ENCODE data around the gene SHC3. TPM values are rescaled to one million over a fixed set of nuclear protein-coding genes. Genes with fewer than 3 reads are reported as not detected.

The SHC3 gene
- total and polyA plus RNA-seq, 5 experiments from 2014 or later: 0.11 to 0.42 TPM; not detected in 3

GRCh38 chr9:89113851-89114250 lies 64.8 kb downstream of the SHC3 start:
- peaks cover 0 to 21% (median 2%) of the 10 kb centered on the region in 3 donors for H3K36me3 Mint-ChIP-seq
- POLR2A ChIA-PET: no interaction called here
- peaks cover 0 to 19% (median 6%) of the 10 kb centered on the region in 9 donors for H3K9me3 Mint-ChIP-seq
- H3K27me3 Mint-ChIP-seq: peaks cover 21 to 45% (median 23%) of the 10 kb centered on the region in 5 donors
- DNase-seq: no peak
- no peak overlapping the region for H3K4me3 Mint-ChIP-seq
- no peak for ATAC-seq
- peaks cover 0 to 2% (median 0%) of the 10 kb centered on the region in 4 donors for H3K4me1 Mint-ChIP-seq
- H3K27ac Mint-ChIP-seq: no peak overlapping the region

DNA sequence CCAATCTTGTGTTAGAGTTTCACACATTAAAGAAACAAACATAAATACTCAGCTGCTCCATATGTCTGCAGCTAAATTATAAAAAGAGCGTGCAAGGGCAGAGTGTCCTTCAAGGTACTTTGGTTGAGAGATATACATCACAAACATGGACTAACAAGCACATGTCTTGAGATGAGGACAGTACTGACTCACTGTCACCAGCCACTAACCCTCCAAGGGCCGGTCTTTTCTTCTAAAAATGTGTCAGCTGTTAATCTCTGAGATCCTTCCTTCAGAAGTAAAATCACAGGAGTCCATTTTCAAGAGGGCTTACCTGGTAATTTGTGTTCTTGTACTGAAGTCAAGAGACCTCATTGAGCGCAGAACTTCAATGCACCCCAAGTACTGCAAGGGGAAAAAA lies 66.4 kb downstream of the SHC3 start:
- Mint-ChIP-seq H3K4me3 (no peak overlapping the region), H3K27ac (no peak overlapping the region), H3K27me3 (peaks cover 19 to 35% (median 20%) of the 10 kb centered on the region in 5 donors), H3K9me3 (peaks cover 0 to 10% (median 4%) of the 10 kb centered on the region in 9 donors), H3K36me3 (peaks cover 0 to 18% (median 2%) of the 10 kb centered on the region in 3 donors), H3K4me1 (peaks cover 0 to 2% (median 0%) of the 10 kb centered on the region in 4 donors)
- POLR2A ChIA-PET: no interaction called here
- no peak for ATAC-seq
- no peak for DNase-seq

DNA sequence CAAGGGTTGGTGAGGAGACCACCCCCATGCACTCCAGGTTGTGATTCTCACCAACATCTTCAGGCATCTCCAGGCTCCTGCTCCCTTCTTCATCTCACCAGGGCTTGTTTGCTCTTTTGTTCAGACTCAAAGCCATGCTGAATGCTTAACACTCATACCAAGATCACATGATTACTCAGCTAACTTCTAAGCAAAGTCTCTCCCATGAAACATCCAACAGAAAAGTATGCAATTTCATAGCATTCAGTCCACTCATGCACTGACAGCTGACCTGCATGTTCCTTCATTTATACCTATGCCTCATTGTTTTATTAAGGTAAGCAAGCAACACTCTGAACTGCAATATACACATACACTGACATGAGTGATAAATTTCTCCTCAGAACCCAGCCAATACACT lies 69.0 kb downstream of the SHC3 start:
- Mint-ChIP-seq H3K9me3 (peaks cover 0 to 5% (median 0%) of the 10 kb centered on the region in 9 donors), H3K4me3 (no peak overlapping the region), H3K4me1 (peaks cover 0 to 2% (median 0%) of the 10 kb centered on the region in 4 donors), H3K27me3 (peaks cover 11 to 23% (median 17%) of the 10 kb centered on the region in 5 donors), H3K27ac (no peak overlapping the region), H3K36me3 (peaks cover 0 to 5% (median 2%) of the 10 kb centered on the region in 3 donors)
- ATAC-seq (no peak), DNase-seq (no peak)
- POLR2A ChIA-PET: no interaction called here

DNA sequence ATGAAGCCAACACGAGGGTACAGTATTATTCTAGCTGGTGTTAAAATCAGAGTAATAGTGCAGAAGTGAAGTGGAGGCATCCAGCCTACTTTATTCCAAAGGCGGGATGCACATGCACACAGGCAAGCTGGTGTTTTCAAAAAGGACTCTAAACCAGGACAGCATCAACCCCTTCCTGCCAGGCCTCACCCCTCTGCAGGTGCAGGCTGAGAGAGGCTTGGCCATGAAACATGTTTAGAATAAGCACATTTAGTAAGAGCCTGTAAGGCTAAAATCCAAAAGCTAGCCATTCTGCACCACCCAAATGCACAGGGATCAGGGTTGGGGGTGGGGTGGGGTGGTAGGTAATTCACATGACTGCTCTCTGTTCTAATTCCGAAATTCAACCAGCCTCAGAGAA lies 71.2 kb downstream of the SHC3 start:
- Mint-ChIP-seq H3K27ac (no peak overlapping the region), H3K36me3 (peaks cover 0 to 5% (median 2%) of the 10 kb centered on the region in 3 donors), H3K4me3 (no peak overlapping the region), H3K9me3 (peaks cover 0 to 5% (median 0%) of the 10 kb centered on the region in 9 donors), H3K27me3 (peaks cover 4 to 24% (median 18%) of the 10 kb centered on the region in 5 donors), H3K4me1 (peaks cover 0 to 2% (median 0%) of the 10 kb centered on the region in 4 donors)
- DNase-seq: no peak
- no peak for ATAC-seq
- POLR2A ChIA-PET: no interaction called here

DNA sequence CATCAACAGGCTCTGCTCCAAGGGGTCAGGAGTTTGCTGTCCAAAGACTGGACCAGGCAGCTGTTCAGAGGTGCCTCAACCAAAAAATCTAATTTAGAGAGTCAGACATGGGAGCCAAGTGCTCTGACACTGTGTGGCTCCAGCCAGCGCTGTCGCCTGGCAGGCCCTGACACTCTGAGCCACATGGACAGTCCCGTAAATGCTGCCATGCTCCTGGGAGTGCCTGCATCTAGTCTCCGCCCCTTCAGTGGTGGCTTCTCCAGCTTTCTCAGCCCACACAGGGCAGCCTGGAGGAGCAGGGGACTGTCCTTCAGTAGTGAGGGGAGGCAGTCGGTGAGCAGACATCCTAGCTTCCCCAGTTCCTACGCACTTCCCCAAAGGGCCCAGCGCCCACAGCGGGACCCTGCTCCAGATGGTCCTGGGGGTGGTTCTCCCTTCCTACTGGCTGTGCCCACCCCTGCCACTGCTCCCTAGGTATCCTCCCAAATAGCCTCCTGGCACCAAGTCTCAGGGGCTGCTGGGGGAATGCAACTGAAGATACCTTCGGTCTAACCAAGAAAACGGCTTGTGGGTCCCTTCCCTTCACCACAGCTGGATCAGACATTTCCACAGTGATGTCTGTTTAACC lies 72.3 kb downstream of the SHC3 start:
- peaks cover 0 to 5% (median 0%) of the 10 kb centered on the region in 9 donors for H3K9me3 Mint-ChIP-seq
- no peak overlapping the region for H3K4me3 Mint-ChIP-seq
- POLR2A ChIA-PET: no interaction called here
- no peak overlapping the region for H3K27ac Mint-ChIP-seq
- peaks cover 0 to 2% (median 0%) of the 10 kb centered on the region in 4 donors for H3K4me1 Mint-ChIP-seq
- ATAC-seq: no peak
- H3K27me3 Mint-ChIP-seq: peaks cover 4 to 24% (median 18%) of the 10 kb centered on the region in 5 donors
- peak in 1 of 10 donors; percentile 58 for DNase-seq
- peaks cover 0 to 5% (median 2%) of the 10 kb centered on the region in 3 donors for H3K36me3 Mint-ChIP-seq

- Mint-ChIP-seq H3K4me3 (no peak overlapping the region), H3K27me3 (peaks cover 4 to 24% (median 18%) of the 10 kb centered on the region in 5 donors), H3K4me1 (no peaks in the 10 kb centered on the region), H3K9me3 (no peaks in the 10 kb centered on the region), H3K36me3 (peaks cover 0 to 4% (median 2%) of the 10 kb centered on the region in 3 donors), H3K27ac (no peak overlapping the region)
- ATAC-seq (no peak), DNase-seq (no peak)
- POLR2A ChIA-PET: no interaction called here
Measured at GRCh38 chr9:89104821-89105220, 73.8 kb downstream of the SHC3 start.

DNA sequence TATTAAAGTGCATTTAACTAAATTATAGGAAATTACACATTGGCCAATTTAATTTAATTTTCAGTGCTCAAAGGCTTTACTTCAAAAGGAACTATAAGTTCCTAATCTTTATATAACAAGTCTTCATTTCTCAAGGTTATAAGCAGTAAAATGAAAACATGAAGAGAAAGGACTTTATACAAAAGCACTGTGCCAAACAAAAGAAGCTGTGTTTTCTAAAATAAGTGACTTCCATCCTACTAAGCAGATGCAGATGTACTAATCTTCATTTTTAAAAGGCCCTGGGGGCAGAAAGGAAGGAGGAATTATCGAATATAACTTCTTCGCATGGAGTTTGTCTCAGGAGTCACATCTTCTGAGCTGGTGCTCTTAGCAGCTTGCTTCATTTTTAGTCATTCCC lies 81.4 kb downstream of the SHC3 start:
- Mint-ChIP-seq H3K4me1 (no peaks in the 10 kb centered on the region), H3K36me3 (no peaks in the 10 kb centered on the region), H3K9me3 (peaks cover 0 to 3% (median 0%) of the 10 kb centered on the region in 9 donors), H3K27me3 (peaks cover 3 to 14% (median 6%) of the 10 kb centered on the region in 5 donors), H3K27ac (no peak overlapping the region), H3K4me3 (no peak overlapping the region)
- ATAC-seq (no peak), DNase-seq (no peak)
- POLR2A ChIA-PET: no interaction called here

GRCh38 chr9:89096807-89097206 lies 81.8 kb downstream of the SHC3 start:
- Mint-ChIP-seq H3K9me3 (peaks cover 0 to 3% (median 0%) of the 10 kb centered on the region in 9 donors), H3K4me1 (no peaks in the 10 kb centered on the region), H3K4me3 (no peak overlapping the region), H3K27ac (no peak overlapping the region), H3K27me3 (peaks cover 3 to 14% (median 6%) of the 10 kb centered on the region in 5 donors), H3K36me3 (no peaks in the 10 kb centered on the region)
- POLR2A ChIA-PET: no interaction called here
- ATAC-seq: no peak
- no peak for DNase-seq

DNA sequence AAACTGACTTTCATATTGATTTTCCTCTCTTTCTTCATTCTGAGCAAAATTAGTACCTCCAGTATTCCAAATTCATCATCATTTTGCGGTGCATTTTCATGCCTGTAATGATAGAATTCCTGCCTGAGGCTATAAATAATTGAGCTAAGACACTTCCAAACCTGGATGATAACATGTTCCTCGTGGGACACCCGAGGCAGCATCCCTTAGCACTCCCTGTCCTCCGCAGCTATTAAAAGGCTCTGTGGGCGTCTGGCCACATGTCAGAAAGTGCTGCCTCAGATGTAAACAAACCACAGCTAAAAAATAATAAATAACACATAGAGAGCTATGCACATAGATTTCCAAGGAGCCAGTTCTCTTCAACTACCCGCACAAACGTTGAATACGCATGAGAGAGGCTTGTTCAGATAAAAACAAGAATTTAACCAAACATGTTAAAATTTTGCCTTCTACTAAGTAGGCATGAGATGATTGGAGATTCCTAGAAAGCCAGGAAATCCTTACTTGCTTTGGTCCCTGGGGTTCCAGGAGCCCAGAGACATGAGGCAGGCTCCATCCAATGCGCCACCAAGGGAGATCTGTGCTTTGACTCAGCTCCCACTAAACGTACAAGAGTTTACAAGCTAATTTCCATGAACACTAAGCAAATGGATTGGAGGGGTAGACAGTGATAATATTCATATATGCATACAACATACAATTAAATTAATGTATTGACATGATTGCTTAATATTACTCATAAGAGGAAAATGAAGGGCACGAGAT lies 82.7 kb downstream of the SHC3 start:
- Mint-ChIP-seq H3K27me3 (peaks cover 3 to 14% (median 6%) of the 10 kb centered on the region in 5 donors), H3K27ac (no peak overlapping the region), H3K4me1 (no peaks in the 10 kb centered on the region), H3K4me3 (no peak overlapping the region), H3K36me3 (no peaks in the 10 kb centered on the region), H3K9me3 (peaks cover 0 to 3% (median 0%) of the 10 kb centered on the region in 9 donors)
- no peak for ATAC-seq
- POLR2A ChIA-PET: no interaction called here
- DNase-seq: no peak

- Mint-ChIP-seq H3K36me3 (no peaks in the 10 kb centered on the region), H3K9me3 (peaks cover 0 to 3% (median 0%) of the 10 kb centered on the region in 9 donors), H3K4me3 (no peak overlapping the region), H3K27me3 (peaks cover 3 to 14% (median 7%) of the 10 kb centered on the region in 5 donors), H3K27ac (no peak overlapping the region), H3K4me1 (peaks cover 2 to 7% (median 6%) of the 10 kb centered on the region in 4 donors)
- no peak for DNase-seq
- no peak for ATAC-seq
- POLR2A ChIA-PET: no interaction called here
Measured at GRCh38 chr9:89093201-89093975, 85.2 kb downstream of the SHC3 start.

DNA sequence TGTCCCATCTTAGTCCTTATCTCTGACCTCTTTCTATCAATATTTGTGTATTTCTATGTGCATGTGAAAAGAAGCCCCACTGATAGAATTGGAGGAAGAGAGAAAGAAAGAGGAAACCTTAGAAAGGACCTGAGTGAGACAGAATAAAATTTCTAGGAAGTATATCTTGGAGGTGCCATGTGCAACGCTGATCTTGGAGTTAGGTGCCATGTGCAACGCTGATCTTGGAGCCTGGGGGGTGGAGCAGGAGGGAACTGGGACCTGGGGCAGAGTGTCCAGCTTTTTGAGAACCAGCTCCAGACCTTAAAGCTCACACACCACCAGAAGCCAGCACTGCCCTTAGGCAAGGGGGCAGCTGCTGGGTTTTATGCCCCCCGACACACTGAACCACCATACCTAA lies 89.4 kb downstream of the SHC3 start:
- no peak for ATAC-seq
- Mint-ChIP-seq H3K27ac (peak overlapping the region in 1 of 10 donors; percentile 1), H3K4me3 (no peak overlapping the region), H3K36me3 (no peaks in the 10 kb centered on the region), H3K27me3 (peaks cover 4 to 21% (median 9%) of the 10 kb centered on the region in 5 donors), H3K4me1 (peaks cover 4 to 13% (median 11%) of the 10 kb centered on the region in 4 donors), H3K9me3 (peaks cover 0 to 3% (median 0%) of the 10 kb centered on the region in 9 donors)
- POLR2A ChIA-PET: no interaction called here
- DNase-seq: no peak

GRCh38 chr9:89083626-89084025 lies 95.0 kb downstream of the SHC3 start:
- Mint-ChIP-seq H3K36me3 (no peaks in the 10 kb centered on the region), H3K9me3 (peaks cover 0 to 14% (median 0%) of the 10 kb centered on the region in 9 donors), H3K27ac (no peak overlapping the region), H3K4me3 (no peak overlapping the region), H3K4me1 (peaks cover 4 to 8% (median 6%) of the 10 kb centered on the region in 4 donors), H3K27me3 (peaks cover 18 to 63% (median 24%) of the 10 kb centered on the region in 5 donors)
- ATAC-seq: no peak
- no peak for DNase-seq
- POLR2A ChIA-PET: no interaction called here
